Lower leg skin (tissue), 3 donors: ENCODE measurements around the gene NPAS2.

ENCODE experiments used
- CTCF ChIP-seq, 3 donors: fragments of 450-650 bp; IDR thresholded peaks; one replicate each; pipeline ENCODE4 v1.5.1; 2016; ENCODE audit warnings: antibody characterized with exemption in 3 of 3, mild to moderate bottlenecking in 3 of 3, moderate library complexity in 2 of 3
- POLR2A ChIP-seq, 2 donors: fragments of 450-650 bp; IDR thresholded peaks; one replicate each; pipeline ENCODE4 v1.6.1; 2016 to 2017; ENCODE audit warnings: antibody characterized with exemption in 2 of 2, mild to moderate bottlenecking in 1 of 2, moderate library complexity in 1 of 2

GRCh38 chr2:100975521-100975785 lies 155.5 kb downstream of the NPAS2 start:
- TF ChIP-seq CTCF (IDR thresholded peaks at IDR 0.05) (no peak), POLR2A (IDR thresholded peaks at IDR 0.05) (no peak)
